Neural cell (in vitro differentiated cells): Measurements from ENCODE around the gene SFMBT1. TPM values are rescaled to one million over a fixed set of nuclear protein-coding genes. Genes with fewer than 3 reads are reported as not detected.

Source experiments
- H2AFZ ChIP-seq: fragments of 200-600, 300-800 bp; sonication (generic), shearing (Covaris generic); 2 replicates; pipeline ENCODE4 v1.6.0; 2014; ENCODE audit warnings: low read depth, mild to moderate bottlenecking, antibody characterized with exemption, low read length, moderate library complexity
- H3F3A ChIP-seq: fragments of 200-600 bp; shearing (Covaris generic); 2 replicates; pipeline ENCODE4 v1.6.1; 2016; ENCODE audit warnings: mild to moderate bottlenecking, moderate library complexity, mixed read lengths, antibody characterized with exemption, low read length; ENCODE audit not compliant: insufficient read depth, poor library complexity, severe bottlenecking
- H3K27ac ChIP-seq: fragments of 200-600, 300-800 bp; sonication (generic), shearing (Covaris generic); 2 replicates; pipeline ENCODE4 v1.5.1; 2014; ENCODE audit warnings: mild to moderate bottlenecking, low read length, moderate library complexity
- H3K27me3 ChIP-seq: fragments of 300-800, 200-600 bp; sonication (generic), shearing (Covaris generic); 2 replicates; pipeline ENCODE4 v1.6.0; 2014; ENCODE audit warnings: mild to moderate bottlenecking, low read depth, low read length, moderate library complexity; ENCODE audit not compliant: insufficient read depth
- H3K36me3 ChIP-seq: fragments of 300-800, 200-600 bp; sonication (generic), shearing (Covaris generic); 2 replicates; pipeline ENCODE4 v1.5.1; 2014; ENCODE audit warnings: mild to moderate bottlenecking, antibody characterized with exemption, low read length, moderate library complexity; ENCODE audit not compliant: insufficient read depth
- H3K4me2 ChIP-seq: fragments of 300-800, 200-600 bp; sonication (generic), shearing (Covaris generic); 2 replicates; pipeline ENCODE4 v1.6.0; 2014; ENCODE audit warnings: mild to moderate bottlenecking, low read length
- H3K4me3 ChIP-seq: fragments of 300-800, 200-600 bp; sonication (generic), shearing (Covaris generic); 2 replicates; pipeline ENCODE4 v1.5.1; 2014; ENCODE audit warnings: mild to moderate bottlenecking, low read length, moderate library complexity
- H3K79me2 ChIP-seq: fragments of 200-600 bp; shearing (Covaris generic); replicated peaks from 2 replicates; pipeline ENCODE4 v1.6.0; 2014; ENCODE audit warnings: mild to moderate bottlenecking, low read length, moderate library complexity; ENCODE audit not compliant: insufficient read depth
- H3K9ac ChIP-seq: fragments of 300-800, 200-600 bp; sonication (generic), shearing (Covaris generic); 2 replicates; pipeline ENCODE4 v1.6.1; 2016; ENCODE audit warnings: mild to moderate bottlenecking, low read length, mixed read lengths
- H3K9me2 ChIP-seq: fragments of 200-600 bp; shearing (Covaris generic); 2 replicates; pipeline ENCODE4 v1.6.1; 2016; ENCODE audit warnings: mild to moderate bottlenecking, low read length, mixed read lengths; ENCODE audit not compliant: insufficient read depth
- H3K9me3 ChIP-seq: fragments of 200-600, 300-800 bp; sonication (generic), shearing (Covaris generic); 2 replicates; pipeline ENCODE4 v1.6.1; 2016; ENCODE audit warnings: mild to moderate bottlenecking, mixed run types, low read length, moderate library complexity, mixed read lengths
- H4K20me1 ChIP-seq: fragments of 200-600 bp; shearing (Covaris generic); 2 replicates; pipeline ENCODE4 v1.6.1; 2016; ENCODE audit warnings: mild to moderate bottlenecking, mixed run types; ENCODE audit not compliant: insufficient read depth
- EP300 ChIP-seq: fragments of 450-650 bp; conservative IDR thresholded peaks from 2 replicates; pipeline ENCODE4 v1.6.1; 2014; ENCODE audit warnings: antibody characterized with exemption, mild to moderate bottlenecking, moderate library complexity; ENCODE audit not compliant: poor library complexity, severe bottlenecking
- EZH2 ChIP-seq: fragments of 200-600, 300-800 bp; shearing (Covaris generic), sonication (generic); IDR thresholded peaks from 2 replicates; pipeline ENCODE4 v1.6.1; 2014; ENCODE audit warnings: antibody characterized with exemption, low read length, borderline replicate concordance, mild to moderate bottlenecking; ENCODE audit not compliant: insufficient read depth, poor library complexity, severe bottlenecking
- MXI1 ChIP-seq: fragments of 450-650 bp; conservative IDR thresholded peaks from 2 replicates; pipeline ENCODE4 v1.6.1; 2014; ENCODE audit warnings: antibody characterized with exemption, mild to moderate bottlenecking; ENCODE audit not compliant: poor library complexity, severe bottlenecking
- POLR2AphosphoS5 ChIP-seq: IDR thresholded peaks from 2 replicates; pipeline ENCODE4 v1.6.1; 2012
- RAD21 ChIP-seq: fragments of 450-650 bp; conservative IDR thresholded peaks from 2 replicates; pipeline ENCODE4 v1.6.1; 2014; ENCODE audit warnings: antibody characterized with exemption, mild to moderate bottlenecking, moderate library complexity
- REST ChIP-seq: IDR thresholded peaks from 2 replicates; pipeline ENCODE4 v1.6.1; 2012; ENCODE audit warnings: borderline replicate concordance
- SMC3 ChIP-seq: fragments of 450-650 bp; conservative IDR thresholded peaks from 2 replicates; pipeline ENCODE4 v1.6.1; 2014; ENCODE audit warnings: antibody characterized with exemption, mild to moderate bottlenecking, moderate library complexity; ENCODE audit not compliant: poor library complexity
- TAF1 ChIP-seq: IDR thresholded peaks from 2 replicates; pipeline ENCODE4 v1.6.1; 2012; ENCODE audit warnings: low read depth
- polyA plus RNA-seq: library from polyadenylated mRNA; depleted of rRNA; stranded (reverse); fragments of >200 nt; gene quantifications from 2 replicates; pipeline ENCODE4 v1.2.3, GENCODE V29; 2014
- TF ChIP-seq, protein P1 (sequence below): fragments of 450-650 bp; IDR thresholded peaks from 2 replicates; pipeline ENCODE4 v1.5.1; 2014; ENCODE audit warnings: antibody characterized with exemption, mild to moderate bottlenecking, moderate library complexity; ENCODE audit not compliant: poor library complexity, severe bottlenecking

The SFMBT1 gene
- polyA plus RNA-seq, 1 donor from 2014 or later = 17.3 TPM

GRCh38 chr3:52926554-52926953 lies 119.3 kb downstream of the SFMBT1 start:
- Histone ChIP-seq H3K4me2 (no peak overlapping the region), H4K20me1 (no peaks in the 10 kb centered on the region), H2AFZ (no peak overlapping the region), H3K27me3 (no peaks in the 10 kb centered on the region), H3K9ac (no peak overlapping the region), H3K79me2 (no peaks in the 10 kb centered on the region), H3K4me3 (no peak overlapping the region), H3F3A (no peaks in the 10 kb centered on the region), H3K9me3 (no peaks in the 10 kb centered on the region), H3K36me3 (no peaks in the 10 kb centered on the region), H3K27ac (no peak overlapping the region), H3K9me2 (no peaks in the 10 kb centered on the region)
- no peak for TF ChIP-seq POLR2AphosphoS5

DNA sequence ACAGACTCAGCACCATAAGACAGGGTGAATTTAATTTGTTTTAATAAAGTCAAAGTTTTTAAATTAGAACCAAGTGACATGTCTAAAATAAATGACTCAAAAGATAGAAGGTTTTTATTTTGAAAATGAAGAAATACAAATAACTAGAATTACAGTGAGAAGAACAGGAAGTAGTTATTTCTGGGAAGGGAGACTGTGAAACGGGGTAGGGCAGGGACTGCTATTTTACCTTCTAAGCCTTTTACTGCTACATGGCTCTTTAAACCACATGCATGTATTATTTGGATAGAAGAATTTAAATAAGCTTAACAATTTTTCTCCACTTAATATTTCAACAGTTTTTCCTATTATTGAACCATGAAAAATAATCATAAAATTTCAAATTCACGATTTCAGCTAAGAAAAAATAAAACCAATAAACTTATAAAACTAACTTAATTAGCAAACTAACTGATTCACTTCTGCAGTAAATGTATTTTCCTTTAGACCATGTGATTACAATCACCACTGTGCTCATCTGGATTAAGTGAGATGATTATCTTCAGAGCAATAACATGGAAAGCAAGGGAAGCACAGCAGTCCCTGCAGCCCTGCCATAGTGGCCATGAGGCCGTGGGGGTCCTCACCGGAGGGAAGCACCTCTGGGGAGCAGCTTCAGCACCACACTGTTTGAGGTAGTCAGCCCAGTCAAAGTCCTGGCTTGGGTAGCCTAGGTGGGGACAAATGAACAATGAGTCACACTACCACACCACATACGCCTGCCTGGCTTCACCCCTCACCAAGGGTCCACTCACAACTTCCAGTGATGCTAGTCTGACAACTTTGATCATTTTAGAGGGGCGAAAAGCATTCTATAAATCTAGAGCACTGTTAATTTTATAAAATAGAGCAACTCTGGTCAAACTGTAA lies 120.2 kb downstream of the SFMBT1 start:
- no peak overlapping the region for H3K9ac ChIP-seq
- no peak overlapping the region for H3K27ac ChIP-seq
- H3K4me3 ChIP-seq = no peak overlapping the region
- H3K9me3 ChIP-seq = no peaks in the 10 kb centered on the region
- no peak overlapping the region for H2AFZ ChIP-seq
- no peaks in the 10 kb centered on the region for H3F3A ChIP-seq
- H4K20me1 ChIP-seq = no peaks in the 10 kb centered on the region
- no peaks in the 10 kb centered on the region for H3K27me3 ChIP-seq
- no peaks in the 10 kb centered on the region for H3K79me2 ChIP-seq
- H3K36me3 ChIP-seq = no peaks in the 10 kb centered on the region
- no peaks in the 10 kb centered on the region for H3K9me2 ChIP-seq
- TF ChIP-seq EP300 (no peak), RAD21 (no peak), SMC3 (no peak), POLR2AphosphoS5 (no peak), TAF1 (no peak), EZH2 (no peak), MXI1 (no peak), REST (no peak)
- TF ChIP-seq, protein P1, sequence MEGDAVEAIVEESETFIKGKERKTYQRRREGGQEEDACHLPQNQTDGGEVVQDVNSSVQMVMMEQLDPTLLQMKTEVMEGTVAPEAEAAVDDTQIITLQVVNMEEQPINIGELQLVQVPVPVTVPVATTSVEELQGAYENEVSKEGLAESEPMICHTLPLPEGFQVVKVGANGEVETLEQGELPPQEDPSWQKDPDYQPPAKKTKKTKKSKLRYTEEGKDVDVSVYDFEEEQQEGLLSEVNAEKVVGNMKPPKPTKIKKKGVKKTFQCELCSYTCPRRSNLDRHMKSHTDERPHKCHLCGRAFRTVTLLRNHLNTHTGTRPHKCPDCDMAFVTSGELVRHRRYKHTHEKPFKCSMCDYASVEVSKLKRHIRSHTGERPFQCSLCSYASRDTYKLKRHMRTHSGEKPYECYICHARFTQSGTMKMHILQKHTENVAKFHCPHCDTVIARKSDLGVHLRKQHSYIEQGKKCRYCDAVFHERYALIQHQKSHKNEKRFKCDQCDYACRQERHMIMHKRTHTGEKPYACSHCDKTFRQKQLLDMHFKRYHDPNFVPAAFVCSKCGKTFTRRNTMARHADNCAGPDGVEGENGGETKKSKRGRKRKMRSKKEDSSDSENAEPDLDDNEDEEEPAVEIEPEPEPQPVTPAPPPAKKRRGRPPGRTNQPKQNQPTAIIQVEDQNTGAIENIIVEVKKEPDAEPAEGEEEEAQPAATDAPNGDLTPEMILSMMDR = no peak
- H3K4me2 ChIP-seq = no peak overlapping the region
